ENCODE data around the gene LEPROT. TPM values are rescaled to one million over a fixed set of nuclear protein-coding genes. Genes with fewer than 3 reads are reported as not detected.
"Not testable (repeated sequence)": the region's sequence is repeated elsewhere in the genome, so short reads cannot be mapped to it uniquely, and the experiment has no call there.

The LEPROT gene
- total RNA-seq, 1 donor from 2014 or later = 87.7 TPM

DNA sequence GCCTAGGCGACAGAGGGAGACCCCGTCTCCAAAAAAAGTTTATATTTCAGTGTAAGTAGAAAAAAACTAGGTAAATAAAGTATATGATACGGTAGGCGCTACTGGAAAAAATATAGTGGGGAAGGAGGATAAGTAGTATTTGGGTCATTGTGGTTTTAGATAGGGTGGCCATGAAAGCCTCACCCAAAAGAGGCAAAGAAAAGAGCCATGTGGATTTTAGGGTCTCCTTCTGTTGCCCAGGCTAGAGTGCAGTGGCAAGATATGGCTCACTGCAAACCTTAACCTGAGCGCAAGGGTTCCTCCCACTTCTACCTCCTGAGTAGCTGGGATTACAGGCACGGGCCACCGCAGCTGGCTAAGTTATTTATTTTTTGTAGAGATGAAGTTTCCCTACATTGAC lies 17.1 kb downstream of the LEPROT start:
- DNase-seq (ENCODE audit: low spot score) = no peak

DNA sequence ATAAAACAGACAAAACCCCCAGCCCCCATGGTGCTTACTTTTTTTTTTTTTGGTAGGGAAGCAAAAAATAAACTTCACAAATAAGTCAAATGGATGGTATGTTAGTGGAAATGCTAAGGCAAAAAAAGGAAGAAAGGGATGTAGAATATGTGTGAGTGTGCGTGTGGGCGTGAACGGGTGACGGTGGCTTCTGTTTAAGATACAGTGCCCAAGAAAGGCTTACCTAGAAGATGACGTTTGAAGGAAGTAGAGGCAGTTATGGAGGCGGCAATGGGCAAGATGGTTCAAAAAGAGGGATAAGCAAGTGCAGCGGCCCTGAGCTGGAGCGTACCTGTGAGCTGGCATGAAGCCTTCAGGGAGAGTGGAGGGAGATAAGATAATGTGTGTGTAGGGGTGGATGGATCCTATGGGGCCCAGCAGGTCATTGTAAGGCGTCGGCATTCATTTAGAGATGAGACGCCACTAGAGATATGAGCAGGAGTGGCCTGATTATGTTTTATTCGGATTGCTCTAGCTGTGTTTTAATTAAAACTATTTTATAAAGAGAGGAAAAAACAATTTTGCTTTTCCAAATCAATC lies 19.9 kb downstream of the LEPROT start:
- DNase-seq (ENCODE audit: low spot score) = no peak

- no peak for DNase-seq (ENCODE audit: low spot score)
Measured at GRCh38 chr1:65440915-65441314, 20.4 kb downstream of the LEPROT start.

DNA sequence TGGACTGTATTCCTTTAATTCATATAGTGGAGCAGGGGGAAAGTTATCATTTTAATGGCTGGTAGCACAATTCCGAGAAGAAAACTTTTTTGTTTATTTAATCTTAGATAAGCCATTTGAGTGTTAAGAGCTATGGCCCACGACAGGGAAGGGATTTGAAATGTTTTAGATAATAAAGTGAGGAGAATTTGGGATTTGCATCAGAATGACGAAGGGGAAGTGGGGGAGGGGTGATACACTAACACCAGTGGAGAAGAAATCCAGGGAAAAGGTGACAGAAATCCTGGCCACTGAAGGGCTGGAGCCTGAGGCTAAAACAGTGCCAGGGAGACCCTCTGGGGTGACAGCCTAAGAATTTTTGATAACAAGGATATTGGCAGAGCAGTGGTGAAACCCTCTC lies 21.0 kb downstream of the LEPROT start:
- DNase-seq (ENCODE audit: low spot score) = no peak

- DNase-seq (ENCODE audit: low spot score) = no peak
Measured at GRCh38 chr1:65442442-65442841, 22.0 kb downstream of the LEPROT start.

DNA sequence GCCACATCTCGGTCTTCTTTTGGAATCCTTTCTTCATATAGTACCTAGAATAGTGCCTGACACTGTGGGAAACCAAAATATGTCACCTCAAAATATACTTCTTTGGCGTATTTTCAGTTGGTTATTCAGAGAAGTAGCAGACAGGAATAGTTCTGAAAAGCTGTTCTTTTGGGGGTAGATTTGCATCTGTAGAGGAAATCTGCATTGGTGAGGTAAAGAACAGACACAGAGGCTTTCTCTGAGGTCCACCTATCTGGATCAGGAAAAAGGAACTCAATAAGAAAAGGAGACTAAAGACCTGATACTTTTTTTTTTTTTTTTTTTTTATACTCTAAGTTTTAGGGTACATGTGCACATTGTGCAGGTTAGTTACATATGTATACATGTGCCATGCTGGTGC lies 23.2 kb downstream of the LEPROT start:
- DNase-seq (ENCODE audit: low spot score) = no peak

DNA sequence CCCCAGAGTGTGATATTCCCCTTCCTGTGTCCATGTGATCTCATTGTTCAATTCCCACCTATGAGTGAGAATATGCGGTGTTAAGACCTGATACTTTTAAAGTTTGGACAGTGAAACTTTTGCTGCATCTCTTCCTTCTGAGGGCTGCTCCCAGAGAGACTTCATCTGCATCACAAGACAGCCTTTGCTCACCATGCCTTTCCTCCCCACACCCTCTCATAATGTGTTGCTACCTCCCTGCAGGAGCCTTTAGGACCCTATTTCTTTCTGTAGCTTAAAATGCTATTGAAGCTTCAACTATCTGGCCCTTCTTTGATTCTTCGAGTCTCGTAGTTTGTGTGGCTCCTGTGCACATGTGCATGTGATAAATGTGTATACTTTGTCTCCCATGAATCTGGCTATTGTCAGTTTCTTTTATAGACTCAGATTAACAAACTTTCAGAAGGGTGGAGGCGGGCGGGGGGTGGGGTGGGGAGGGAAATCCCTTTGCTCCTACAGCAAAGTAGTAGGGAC lies 23.7 kb downstream of the LEPROT start:
- no peak for DNase-seq (ENCODE audit: low spot score)

DNA sequence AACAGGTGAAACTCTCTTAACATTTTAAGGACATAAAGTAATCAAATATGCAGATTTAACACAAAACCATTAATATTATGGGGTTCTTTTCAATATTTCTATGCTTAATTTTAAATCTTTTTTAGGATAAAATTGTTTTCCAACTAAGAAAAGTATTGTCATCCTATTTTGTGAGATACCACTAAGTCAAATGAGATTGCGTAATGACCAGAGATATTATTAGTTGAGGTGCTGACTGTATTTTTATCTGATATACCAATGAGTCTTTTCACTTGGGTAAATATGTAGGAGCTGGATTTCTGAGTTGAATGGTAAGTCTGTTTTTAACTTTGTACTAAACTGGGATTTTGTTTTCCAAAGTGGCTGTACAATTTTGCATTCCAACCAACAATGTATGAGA lies 25.4 kb downstream of the LEPROT start:
- DNase-seq (ENCODE audit: low spot score) = no peak

DNA sequence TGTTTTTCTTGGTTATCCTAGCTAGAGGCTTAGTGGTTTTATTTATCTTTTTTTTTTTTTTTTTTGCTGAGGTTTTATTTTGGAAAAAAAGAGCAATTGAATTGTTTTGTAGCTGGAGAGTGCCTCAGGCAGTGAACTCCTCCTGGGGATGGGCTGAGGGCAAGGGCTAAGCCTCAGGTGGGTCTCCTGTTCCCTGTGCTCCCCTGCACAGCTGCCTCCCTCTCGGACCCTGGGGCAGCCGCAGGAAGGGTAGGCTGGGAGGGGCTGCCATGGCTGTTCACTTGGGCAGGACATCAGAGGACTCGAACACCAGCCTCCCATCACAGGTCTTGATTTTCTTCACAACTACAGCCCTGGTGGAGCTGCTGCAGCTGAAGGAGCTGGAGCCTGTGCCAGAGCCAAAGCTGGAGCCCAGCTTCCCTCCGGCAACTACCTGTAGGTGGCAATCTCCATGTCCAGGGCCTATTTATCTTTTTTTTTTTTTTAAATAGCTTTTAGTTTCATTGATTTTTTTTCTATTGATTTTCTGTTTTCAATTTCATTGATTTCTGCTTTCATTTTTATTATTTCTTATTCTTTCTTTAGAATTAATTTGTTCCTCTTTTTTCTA lies 28.9 kb downstream of the LEPROT start:
- DNase-seq (ENCODE audit: low spot score) = no peak

DNA sequence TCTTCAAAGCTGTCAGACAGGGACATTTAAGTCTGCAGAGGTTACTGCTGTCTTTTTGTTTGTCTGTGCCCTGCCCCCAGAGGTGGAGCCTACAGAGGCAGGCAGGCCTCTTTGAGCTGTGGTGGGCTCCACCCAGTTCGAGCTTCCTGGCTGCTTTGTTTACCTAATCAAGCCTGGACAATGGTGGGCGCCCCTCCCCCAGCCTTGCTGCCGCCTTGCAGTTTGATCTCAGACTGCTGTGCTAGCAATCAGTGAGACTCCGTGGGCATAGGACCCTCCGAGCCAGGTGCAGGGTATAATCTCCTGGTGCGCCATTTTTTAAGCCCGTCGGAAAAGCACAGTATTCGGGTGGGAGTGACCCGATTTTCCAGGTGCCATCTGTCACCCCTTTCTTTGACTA lies 35.2 kb downstream of the LEPROT start:
- not testable (repeated sequence) for DNase-seq (ENCODE audit: low spot score)

DNA sequence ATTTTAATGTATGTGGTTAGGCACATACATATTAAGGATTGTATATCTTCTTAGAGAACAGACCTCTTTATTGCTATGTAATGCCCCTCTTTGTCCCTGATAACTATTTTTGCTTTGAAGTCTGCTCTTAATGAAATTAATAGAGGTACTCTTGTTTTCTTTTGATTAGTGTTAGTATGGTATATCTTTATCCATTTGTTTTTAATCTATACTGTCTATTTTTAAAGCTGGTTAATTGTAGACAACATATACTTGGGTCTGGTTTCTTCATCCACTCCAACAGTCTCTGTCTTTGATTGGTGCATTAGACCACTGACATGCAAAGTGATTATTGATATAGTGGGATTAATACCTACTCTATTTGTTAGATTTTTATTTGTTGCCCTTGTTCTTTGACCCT lies 36.0 kb downstream of the LEPROT start:
- no peak for DNase-seq (ENCODE audit: low spot score)

- DNase-seq (ENCODE audit: low spot score) = no peak
Measured at GRCh38 chr1:65457868-65458267, 37.4 kb downstream of the LEPROT start.

GRCh38 chr1:65458730-65459396 lies 38.4 kb downstream of the LEPROT start:
- no peak for DNase-seq (ENCODE audit: low spot score)

DNA sequence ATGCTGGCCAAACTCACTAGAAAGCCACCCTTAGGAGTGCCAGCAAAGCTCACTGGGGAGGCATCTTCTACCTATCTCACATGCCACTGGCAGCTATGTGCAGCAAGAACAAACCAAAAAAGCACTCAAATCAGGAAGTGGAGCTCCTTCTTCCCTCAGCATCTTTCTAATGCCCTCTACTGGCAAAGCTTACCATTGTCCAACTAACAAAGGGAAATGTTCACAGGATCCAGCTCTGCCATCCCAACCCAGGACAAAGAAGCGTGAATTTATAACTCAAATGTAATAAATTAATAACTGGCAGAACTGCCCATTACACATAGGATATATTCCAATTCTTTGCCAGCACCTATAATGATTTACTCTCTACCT lies 38.9 kb downstream of the LEPROT start:
- DNase-seq (ENCODE audit: low spot score) = no peak

DNA sequence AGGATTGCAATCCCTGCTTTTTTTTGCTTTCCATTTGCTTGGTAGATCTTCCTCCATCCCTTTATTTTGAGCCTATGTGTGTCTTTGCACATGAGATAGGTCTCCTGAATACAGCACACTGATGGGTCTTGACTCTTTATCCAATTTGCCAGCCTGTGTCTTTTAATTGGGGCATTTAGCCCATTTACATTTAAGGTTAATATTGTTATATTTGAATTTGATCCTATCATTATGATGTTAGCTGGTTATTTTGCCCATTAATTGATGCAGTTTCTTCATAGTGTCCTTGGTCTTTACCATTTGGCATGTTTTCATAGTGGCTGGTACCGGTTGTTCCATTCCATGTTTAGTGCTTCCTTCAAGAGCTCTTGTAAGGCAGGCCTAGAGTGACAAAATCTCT lies 45.4 kb downstream of the LEPROT start:
- not testable (repeated sequence) for DNase-seq (ENCODE audit: low spot score)

DNA sequence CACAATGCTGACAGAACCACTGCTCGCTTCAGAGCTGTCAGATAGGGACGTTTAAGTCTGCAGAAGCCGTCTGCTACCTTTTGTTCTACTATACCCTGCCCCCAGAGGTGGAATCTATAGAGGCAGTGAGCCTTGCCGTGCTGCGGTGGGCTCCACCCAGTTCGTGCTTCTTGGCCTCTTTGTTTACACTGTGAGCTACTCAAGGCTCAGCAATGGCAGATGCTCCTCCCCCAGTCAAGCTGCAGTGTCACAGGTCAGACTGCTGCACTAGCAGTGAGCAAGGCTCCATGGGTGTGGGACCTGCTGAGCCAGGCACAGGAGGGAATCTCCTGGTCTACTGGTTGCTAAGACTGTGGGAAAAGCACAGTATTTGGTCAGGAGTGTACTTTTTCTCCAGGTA lies 47.1 kb downstream of the LEPROT start:
- DNase-seq (ENCODE audit: low spot score) = no peak

GRCh38 chr1:65469126-65469888 lies 48.8 kb downstream of the LEPROT start:
- no peak for DNase-seq (ENCODE audit: low spot score)

GRCh38 chr1:65469889-65470340 lies 49.4 kb downstream of the LEPROT start:
- DNase-seq (ENCODE audit: low spot score) = no peak

DNA sequence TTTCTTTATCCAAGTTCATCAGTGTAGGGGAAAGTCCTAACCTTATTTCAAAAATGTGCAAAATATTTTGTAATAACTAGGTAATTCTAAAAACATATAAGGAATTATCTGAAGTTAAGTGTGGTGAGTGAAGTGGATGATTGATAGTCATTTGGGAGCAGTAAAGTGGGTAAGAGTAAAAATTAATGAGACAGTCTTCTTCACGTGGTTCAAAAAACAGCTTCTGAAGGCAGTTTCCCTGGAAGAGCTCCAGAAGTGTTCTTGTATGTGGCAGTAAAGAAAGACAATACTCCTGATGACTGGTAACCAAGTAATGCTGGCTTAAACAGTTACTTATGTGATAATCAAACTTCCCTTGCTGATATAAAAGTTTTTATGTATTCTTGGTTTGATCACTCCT lies 50.3 kb downstream of the LEPROT start:
- no peak for DNase-seq (ENCODE audit: low spot score)

DNA sequence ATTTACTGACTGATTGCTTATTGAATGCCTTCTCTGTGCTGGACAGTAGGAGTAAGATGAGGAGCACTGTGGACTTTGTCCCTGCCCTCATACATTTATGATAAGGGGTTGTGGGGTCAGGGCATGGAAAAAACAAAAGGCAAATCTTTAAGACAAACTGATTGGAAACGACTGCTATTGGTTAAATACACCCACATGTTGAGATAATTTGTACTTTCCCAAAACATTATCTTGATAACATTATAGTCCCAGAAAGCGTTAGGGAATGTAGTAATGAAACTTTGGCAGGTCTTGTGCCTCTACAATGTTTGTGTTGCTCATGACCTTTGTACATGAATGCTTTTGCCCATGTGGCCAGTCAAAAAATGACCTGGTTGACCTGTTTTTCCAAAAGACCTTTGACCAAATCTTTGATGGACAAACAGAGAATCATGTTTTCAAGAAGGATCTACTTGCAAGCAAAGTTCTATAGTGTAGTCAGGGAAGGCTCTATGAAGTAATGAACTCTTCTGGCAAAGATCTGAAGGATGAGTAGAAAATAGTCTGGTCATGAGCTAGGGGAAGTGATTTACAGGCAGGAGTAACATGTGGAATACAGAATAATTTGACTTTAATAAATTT lies 50.9 kb downstream of the LEPROT start:
- no peak for DNase-seq (ENCODE audit: low spot score)

DNA sequence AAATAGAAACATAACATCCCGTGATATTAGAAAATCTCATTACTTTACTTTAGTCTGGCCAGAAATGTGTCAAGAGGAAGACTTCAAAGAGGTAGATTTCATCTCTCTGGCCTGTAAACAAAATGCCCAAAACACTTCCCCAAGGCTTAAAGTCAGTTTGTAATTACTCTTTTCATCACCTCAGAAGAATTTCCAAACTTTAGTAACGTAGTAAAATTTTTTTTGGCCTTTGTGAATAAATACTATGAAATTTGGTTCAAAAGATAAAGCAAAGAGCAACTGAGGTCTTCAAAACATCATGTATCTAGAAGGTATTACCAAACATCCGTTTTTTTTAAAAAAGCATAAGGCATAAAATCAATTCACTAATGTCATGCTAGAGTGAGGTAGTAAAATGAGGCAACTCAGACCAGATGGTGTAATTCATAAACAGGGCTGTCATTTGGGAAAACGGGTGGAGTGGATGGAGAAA lies 51.4 kb downstream of the LEPROT start:
- no peak for DNase-seq (ENCODE audit: low spot score)

DNA sequence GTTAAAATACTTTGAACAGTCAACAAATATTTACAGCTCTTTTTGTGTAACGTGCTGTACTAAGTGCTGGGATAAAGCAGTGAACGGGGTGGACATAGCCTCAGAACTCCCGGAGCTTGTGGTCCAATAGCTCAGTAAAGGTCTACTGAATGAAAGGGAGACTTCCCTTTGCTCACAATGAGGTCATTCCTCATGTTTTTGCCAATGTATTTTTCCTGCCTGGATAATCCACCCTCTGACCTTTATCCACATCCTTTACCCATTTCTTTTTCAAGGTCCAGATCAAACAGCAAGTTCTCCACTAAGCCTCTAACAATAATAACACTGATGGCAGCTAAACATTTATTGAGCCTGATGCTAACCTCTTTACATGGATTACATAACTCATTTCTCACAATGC lies 55.9 kb downstream of the LEPROT start:
- no peak for DNase-seq (ENCODE audit: low spot score)
